Transverse colon (tissue), 4 donors: Measurements from ENCODE around the gene RPS14. TPM values are rescaled to one million over a fixed set of nuclear protein-coding genes. Genes with fewer than 3 reads are reported as not detected.

ENCODE experiments used
- DNase-seq: peaks from one replicate; pipeline ENCODE4 v3.0.0-alpha.2; 2019
- H3K27ac ChIP-seq, 4 donors: fragments of 200-600 bp; sonication (generic); 2 replicates each; pipeline ENCODE4 v1.5.1; 2016 to 2018; ENCODE audit warnings: inconsistent platforms in 4 of 4
- H3K27me3 ChIP-seq: fragments of 200-600 bp; sonication (generic); 2 replicates; pipeline ENCODE4 v1.5.1; 2017; ENCODE audit warnings: inconsistent platforms
- H3K36me3 ChIP-seq, 4 donors: fragments of 200-600 bp; sonication (generic); 2 replicates each; pipeline ENCODE4 v1.5.1; 2017 to 2019; ENCODE audit warnings: inconsistent platforms in 4 of 4
- H3K4me1 ChIP-seq, 4 donors: fragments of 200-600 bp; sonication (generic); 2 replicates each; pipeline ENCODE4 v1.5.1; 2017 to 2020; ENCODE audit warnings: inconsistent platforms in 4 of 4
- H3K4me3 ChIP-seq, 4 donors: fragments of 200-600 bp; sonication (generic); 1 replicate in 1 of 4; 2 replicates in 3 of 4; pipeline versions ENCODE4 v1.5.1 to v1.6.1; 2017 to 2019; ENCODE audit warnings: inconsistent platforms in 4 of 4
- H3K9me3 ChIP-seq, 2 donors: fragments of 200-600 bp; sonication (generic); 2 replicates each; pipeline ENCODE4 v1.5.1; 2017 to 2019; ENCODE audit warnings: inconsistent platforms in 2 of 2
- EP300 ChIP-seq: sonication (generic); formaldehyde crosslinking; IDR thresholded peaks from one replicate; pipeline ENCODE4 v1.6.1; 2017; ENCODE audit warnings: antibody characterized with exemption, low read depth
- POLR2A ChIP-seq: fragments of 450-650 bp; IDR thresholded peaks from one replicate; pipeline ENCODE4 v1.6.1; 2016; ENCODE audit warnings: antibody characterized with exemption, mild to moderate bottlenecking, moderate library complexity
- POLR2AphosphoS5 ChIP-seq, 3 donors: sonication (generic); formaldehyde crosslinking; IDR thresholded peaks; one replicate each; pipeline ENCODE4 v1.6.1; 2016; ENCODE audit warnings: antibody characterized with exemption in 3 of 3
- WGBS, 2 donors: methylation state at CpG; one replicate each; pipeline ENCODE4 v1.1.5; 2018; ENCODE audit warnings: low coverage in 1 of 2; 5-methylcytosine and 5-hydroxymethylcytosine counted together
- in situ Hi-C, 4 donors: fragments of 200-750 bp; cut with MboI; loops; one replicate each; pipeline versions ENCODE4 v1.15.0 to v1.15.1; 2017; ENCODE audit warnings: low sequenced_read_pairs in 3 of 4, low pct_ligation_motif_present in 1 of 4, low pct_unique_long_range_greater_than_20kb in 1 of 4
- intact Hi-C: fragments of 100-400 bp; cut with DNase I; formaldehyde crosslinking; loops from one replicate; pipeline ENCODE4 v1.15.1; 2023; ENCODE audit warnings: low total_unique reads
- total RNA-seq, 4 donors: library from RNA; depleted of rRNA; stranded (reverse); fragments of >200 nt; gene quantifications; one replicate each; pipeline ENCODE4 v1.1.0, GENCODE V29; 2016
- TF ChIP-seq, protein P1 (sequence below), 5 experiments: fragments of 200-600 bp in 3 of 5; fragments of 450-650 bp in 2 of 5; sonication (generic) in 3 of 5; IDR thresholded peaks; 1 replicate in 2 of 5; 2 replicates in 3 of 5; pipeline ENCODE4 v1.5.1; 2016 to 2017; ENCODE audit warnings: antibody characterized with exemption in 5 of 5, inconsistent platforms in 3 of 5, mild to moderate bottlenecking in 2 of 5, moderate library complexity in 1 of 5

The RPS14 gene
- total RNA-seq, 4 donors from 2014 or later, result 1,179 to 2,387 (median 1,878) TPM

DNA sequence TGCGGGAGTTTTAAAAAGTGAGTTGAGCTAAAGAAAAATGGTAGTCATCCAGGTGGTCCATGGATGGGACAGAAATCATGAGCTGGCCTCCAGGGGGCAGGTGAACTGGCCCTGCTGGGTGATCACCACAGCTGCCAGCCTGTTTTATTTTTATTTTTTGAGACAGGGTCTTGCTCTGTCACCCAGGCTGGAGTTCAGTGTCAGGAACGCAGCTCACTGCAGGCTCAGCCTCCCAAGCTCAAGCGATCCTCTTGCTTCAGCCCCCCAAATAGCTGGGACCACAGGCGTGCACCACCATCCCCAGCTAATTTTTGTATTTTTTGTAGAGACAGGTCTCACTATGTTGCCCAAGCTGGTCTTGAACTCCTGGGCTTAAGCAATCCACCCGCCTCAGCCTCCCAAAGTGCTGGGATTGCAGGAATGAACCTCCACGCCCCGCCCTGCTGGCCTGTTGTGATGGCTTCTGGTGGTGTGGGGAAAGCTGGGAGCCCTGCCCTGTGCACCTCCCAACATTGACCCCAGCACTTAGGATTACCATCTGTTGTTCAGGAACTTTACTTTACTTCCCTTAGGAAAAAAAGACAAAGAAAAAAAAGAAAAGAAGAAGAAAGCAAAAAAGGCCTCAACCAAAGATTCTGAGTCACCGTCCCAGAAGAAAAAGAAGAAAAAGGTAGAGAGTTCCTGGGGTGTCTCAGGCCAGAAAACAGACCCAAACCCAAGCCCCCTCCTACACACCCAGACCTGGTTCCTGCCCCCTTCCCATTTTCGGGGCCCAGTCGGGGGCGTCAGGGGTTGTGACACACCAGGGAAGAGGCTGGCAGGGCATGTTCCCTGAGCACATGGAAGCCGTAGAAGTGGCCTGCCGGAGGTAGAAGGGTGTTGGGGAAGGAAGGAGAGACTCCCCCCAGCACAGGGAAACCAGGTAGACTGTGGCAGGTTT lies 51.5 kb downstream of the RPS14 start:
- TF ChIP-seq, protein P1, sequence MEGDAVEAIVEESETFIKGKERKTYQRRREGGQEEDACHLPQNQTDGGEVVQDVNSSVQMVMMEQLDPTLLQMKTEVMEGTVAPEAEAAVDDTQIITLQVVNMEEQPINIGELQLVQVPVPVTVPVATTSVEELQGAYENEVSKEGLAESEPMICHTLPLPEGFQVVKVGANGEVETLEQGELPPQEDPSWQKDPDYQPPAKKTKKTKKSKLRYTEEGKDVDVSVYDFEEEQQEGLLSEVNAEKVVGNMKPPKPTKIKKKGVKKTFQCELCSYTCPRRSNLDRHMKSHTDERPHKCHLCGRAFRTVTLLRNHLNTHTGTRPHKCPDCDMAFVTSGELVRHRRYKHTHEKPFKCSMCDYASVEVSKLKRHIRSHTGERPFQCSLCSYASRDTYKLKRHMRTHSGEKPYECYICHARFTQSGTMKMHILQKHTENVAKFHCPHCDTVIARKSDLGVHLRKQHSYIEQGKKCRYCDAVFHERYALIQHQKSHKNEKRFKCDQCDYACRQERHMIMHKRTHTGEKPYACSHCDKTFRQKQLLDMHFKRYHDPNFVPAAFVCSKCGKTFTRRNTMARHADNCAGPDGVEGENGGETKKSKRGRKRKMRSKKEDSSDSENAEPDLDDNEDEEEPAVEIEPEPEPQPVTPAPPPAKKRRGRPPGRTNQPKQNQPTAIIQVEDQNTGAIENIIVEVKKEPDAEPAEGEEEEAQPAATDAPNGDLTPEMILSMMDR (IDR thresholded peaks at IDR 0.05), result no peak
- no peak for TF ChIP-seq EP300
- no peak for TF ChIP-seq POLR2A
- TF ChIP-seq POLR2AphosphoS5 (IDR thresholded peaks at IDR 0.05), result no peak
- intact Hi-C loops (no loop called here), in situ Hi-C loops (no loop called here)
- Histone ChIP-seq H3K4me1 (no peaks in the 10 kb centered on the region), H3K27ac (peak overlapping the region in 1 of 4 donors; percentile 17), H3K27me3 (no peaks in the 10 kb centered on the region), H3K36me3 (peaks cover 0 to 21% (median 10%) of the 10 kb centered on the region in 4 donors), H3K4me3 (no peak overlapping the region), H3K9me3 (no peaks in the 10 kb centered on the region)
- DNase-seq, result no peak
- whole genome bisulfite sequencing, 2 donors, result 83 to 90% methylated on average over 1 to 13 of the region's 13 CpGs

DNA sequence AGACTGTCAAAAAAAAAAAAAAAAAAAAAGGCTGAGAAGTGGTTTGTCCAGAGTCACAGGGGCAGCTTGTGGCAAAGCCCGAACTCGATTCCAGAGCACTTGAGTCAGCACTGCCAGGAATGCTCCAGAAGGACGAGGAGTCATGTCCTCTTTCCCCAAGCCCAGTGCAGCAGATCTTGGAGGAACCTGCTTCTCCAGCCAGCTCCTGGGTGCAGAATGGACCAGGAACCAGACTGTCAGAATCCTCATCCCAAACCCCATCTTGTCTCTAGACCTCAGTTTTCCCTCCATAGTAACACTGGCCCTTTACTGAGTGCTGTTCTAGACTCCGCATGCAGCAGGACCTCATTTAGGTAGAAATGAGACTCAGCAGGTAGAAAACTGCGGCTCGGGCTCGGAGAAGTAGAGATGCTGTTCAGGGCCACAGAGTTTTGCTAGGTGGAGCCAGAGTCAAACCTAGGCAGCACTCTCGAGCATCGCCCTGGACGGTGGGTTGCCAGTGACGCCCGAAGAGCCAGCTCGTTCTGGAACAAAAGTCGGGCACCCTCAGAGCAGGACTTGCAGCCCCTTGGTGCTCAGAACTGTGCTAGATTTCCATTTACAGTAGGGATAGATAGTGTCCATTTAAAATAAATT lies 52.3 kb downstream of the RPS14 start:
- intact Hi-C loops, result no loop called here

DNA sequence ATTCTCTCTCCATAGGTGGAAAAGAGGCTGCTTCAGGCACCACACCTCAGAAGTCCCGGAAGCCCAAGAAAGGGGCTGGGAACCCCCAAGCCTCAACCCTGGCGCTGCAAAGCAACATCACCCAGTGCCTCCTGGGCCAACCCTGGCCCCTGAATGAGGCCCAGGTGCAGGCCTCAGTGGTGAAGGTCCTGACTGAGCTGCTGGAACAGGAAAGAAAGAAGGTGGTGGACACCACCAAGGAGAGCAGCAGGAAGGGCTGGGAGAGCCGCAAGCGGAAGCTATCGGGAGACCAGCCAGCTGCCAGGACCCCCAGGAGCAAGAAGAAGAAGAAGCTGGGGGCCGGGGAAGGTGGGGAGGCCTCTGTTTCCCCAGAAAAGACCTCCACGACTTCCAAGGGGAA lies 53.3 kb downstream of the RPS14 start:
- Histone ChIP-seq H3K4me1 (no peaks in the 10 kb centered on the region), H3K27ac (no peak overlapping the region), H3K27me3 (no peaks in the 10 kb centered on the region), H3K4me3 (no peak overlapping the region), H3K36me3 (peaks cover 0 to 39% (median 15%) of the 10 kb centered on the region in 4 donors), H3K9me3 (no peaks in the 10 kb centered on the region)
- in situ Hi-C loops (no loop called here), intact Hi-C loops (no loop called here)
- 80 to 92% methylated on average over 2 to 7 of the region's 7 CpGs for WGBS, 2 donors
- no peak for TF ChIP-seq POLR2A
- no peak for TF ChIP-seq POLR2AphosphoS5 (IDR thresholded peaks at IDR 0.05)
- TF ChIP-seq EP300, result no peak
- TF ChIP-seq, protein P1 (IDR thresholded peaks at IDR 0.05), result no peak
- no peak for DNase-seq

More for the DNA sequence above, 52.3 kb downstream of the RPS14 start:
- Histone ChIP-seq H3K4me1 (no peaks in the 10 kb centered on the region), H3K27ac (no peak overlapping the region), H3K4me3 (no peak overlapping the region), H3K27me3 (no peaks in the 10 kb centered on the region), H3K9me3 (no peaks in the 10 kb centered on the region), H3K36me3 (peaks cover 0 to 29% (median 13%) of the 10 kb centered on the region in 4 donors)
- 80 to 90% methylated on average over 1 to 14 of the region's 14 CpGs for WGBS, 2 donors
- in situ Hi-C loops, result no loop called here
- no peak for DNase-seq
- TF ChIP-seq POLR2A, result no peak
- TF ChIP-seq, protein P1 (IDR thresholded peaks at IDR 0.05), result no peak
- TF ChIP-seq EP300, result no peak

DNA sequence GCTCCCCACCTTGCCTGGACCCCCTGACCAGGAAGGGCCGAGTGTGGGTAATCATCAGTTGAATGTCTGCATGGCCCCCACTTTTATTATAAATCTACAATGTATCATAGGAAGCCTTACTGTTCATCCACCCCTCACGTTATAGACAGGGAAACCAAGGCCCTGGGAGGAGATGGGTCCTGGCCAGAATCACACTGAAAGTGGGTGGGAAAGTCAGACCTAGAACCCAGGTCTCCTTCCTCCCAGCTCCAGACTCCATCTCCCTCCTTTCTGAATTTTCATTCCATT lies 53.9 kb downstream of the RPS14 start:
- DNase-seq, result no peak
- 86 to 90% methylated on average over 2 of the region's 2 CpGs for WGBS, 2 donors
- intact Hi-C loops, result no loop called here

More for the DNA sequence above, 53.9 kb downstream of the RPS14 start:
- Histone ChIP-seq H3K4me1 (no peaks in the 10 kb centered on the region), H3K27ac (no peak overlapping the region), H3K36me3 (peaks cover 0 to 40% (median 15%) of the 10 kb centered on the region in 4 donors), H3K27me3 (no peaks in the 10 kb centered on the region), H3K9me3 (no peaks in the 10 kb centered on the region), H3K4me3 (no peak overlapping the region)
- TF ChIP-seq POLR2A, result no peak
- in situ Hi-C loops, result no loop called here
